HepG2 (cell line): ENCODE data around the gene CBR4. TPM values are rescaled to one million over a fixed set of nuclear protein-coding genes. Genes with fewer than 3 reads are reported as not detected.
A peak's percentile ranks its signal among the peaks of the same experiment; 100 is the strongest.

Experiments
- ATAC-seq: fragments of 200-7000 bp; cut with Tn5 transposase; 3 replicates; pipeline ENCODE4 v1.9.1; 2020; ENCODE audit warnings: mild to moderate bottlenecking, moderate library complexity
- BruUV-seq: library from RNA; stranded (reverse); fragments of 400-500 nt; replicated peaks from 2 replicates; lab custom pipeline; 2021; lab: Mats Ljungman, UMichigan
- CTCF ChIA-PET: fragments of 300-600 bp; formaldehyde crosslinking; extraction: SDS; loops from one replicate; lab custom pipeline; 2021; ENCODE audit warnings: low total read pairs, inconsistent platforms, low intra/inter-chr PET ratio; lab: Yijun Ruan, JAX
- POLR2A ChIA-PET: fragments of 350-600 bp; sonication (Branson Sonifier 250); formaldehyde crosslinking; loops from one replicate; lab custom pipeline; 2020; ENCODE audit warnings: antibody characterized with exemption, inconsistent platforms; lab: Yijun Ruan, JAX
- DNase-seq: peaks from one replicate; pipeline ENCODE4 v3.0.0-alpha.2; 2015; ENCODE audit warnings: low spot score
- FAIRE-seq: peaks from 3 replicates; lab custom pipeline; 2011; peaks lifted over from hg19 to GRCh38; lab: Jason Lieb, UNC
- H2AFZ ChIP-seq: one replicate; pipeline ENCODE4 v1.6.1; 2011; ENCODE audit warnings: low read length, inconsistent platforms
- H3K27ac ChIP-seq: fragments of 300-600 bp; 3 replicates; pipeline ENCODE4 v1.8.0; 2011; ENCODE audit warnings: mixed run types, mild to moderate bottlenecking, mixed read lengths, low read length, inconsistent platforms; ENCODE audit not compliant: insufficient read depth; ENCODE audit errors: extremely low read length
- H3K27me3 ChIP-seq, 2 experiments: fragments of 200-600 bp in 1 of 2; 2 replicates in 1 of 2; 3 replicates in 1 of 2; pipeline versions ENCODE4 v1.6.0 to v1.8.0; 2011; ENCODE audit warnings: low read length in 2 of 2, mild to moderate bottlenecking in 2 of 2, moderate library complexity in 2 of 2, inconsistent platforms in 1 of 2; ENCODE audit not compliant: insufficient read depth in 2 of 2, control insufficient read depth in 1 of 2
- H3K36me3 ChIP-seq, 2 experiments: fragments of 200-600 bp in 1 of 2; replicated peaks in 1 of 2; 2 replicates in 1 of 2; 3 replicates in 1 of 2; pipeline versions ENCODE4 v1.5.1 to v1.8.0; 2011; ENCODE audit warnings: low read length in 2 of 2, inconsistent platforms in 1 of 2; ENCODE audit not compliant: insufficient read depth in 2 of 2, control insufficient read depth in 1 of 2
- H3K4me1 ChIP-seq: 2 replicates; pipeline ENCODE4 v1.5.1; 2012; ENCODE audit warnings: low read length, inconsistent platforms; ENCODE audit not compliant: insufficient read depth
- H3K4me2 ChIP-seq: 2 replicates; pipeline ENCODE4 v1.6.0; 2011; ENCODE audit warnings: low read depth, low read length, inconsistent platforms
- H3K4me3 ChIP-seq, 3 experiments: fragments of 200-600 bp in 1 of 3; sonication (generic), shearing (Covaris generic) in 1 of 3; replicated peaks in 1 of 3; 2 replicates each; pipeline ENCODE4 v1.5.1; 2011 to 2016; ENCODE audit warnings: low read length in 3 of 3, inconsistent platforms in 2 of 3, low read depth in 2 of 3, mild to moderate bottlenecking in 2 of 3, control low read depth in 1 of 3, mixed read lengths in 1 of 3; ENCODE audit not compliant: insufficient read depth in 1 of 3
- H3K79me2 ChIP-seq: one replicate; pipeline ENCODE4 v1.6.1; 2011; ENCODE audit warnings: low read length, inconsistent platforms; ENCODE audit not compliant: insufficient read depth
- H3K9ac ChIP-seq: 2 replicates; pipeline ENCODE4 v1.6.0; 2011; ENCODE audit warnings: mild to moderate bottlenecking, low read depth, low read length, inconsistent platforms; ENCODE audit not compliant: insufficient read depth
- H3K9me3 ChIP-seq: 2 replicates; pipeline ENCODE4 v1.5.1; 2012; ENCODE audit warnings: mild to moderate bottlenecking, low read length
- H4K20me1 ChIP-seq: 2 replicates; pipeline ENCODE4 v1.6.0; 2011; ENCODE audit warnings: inconsistent platforms, mild to moderate bottlenecking, low read length, moderate library complexity; ENCODE audit not compliant: insufficient read depth
- CHCHD3 ChIP-seq: sonication (generic); formaldehyde crosslinking; IDR thresholded peaks from 2 replicates; pipeline ENCODE4 v1.8.0; 2022; ENCODE audit warnings: mild to moderate bottlenecking, missing genetic modification reagents, moderate library complexity
- CREB3 ChIP-seq: sonication (generic); formaldehyde crosslinking; IDR thresholded peaks from 2 replicates; pipeline ENCODE4 v1.5.0; 2020; ENCODE audit warnings: missing genetic modification reagents
- DZIP1 ChIP-seq: sonication (generic); formaldehyde crosslinking; IDR thresholded peaks from 2 replicates; pipeline ENCODE4 v1.5.0; 2020; ENCODE audit warnings: mild to moderate bottlenecking, missing genetic modification reagents
- GMEB1 ChIP-seq: sonication (generic); formaldehyde crosslinking; IDR thresholded peaks from 2 replicates; pipeline ENCODE4 v1.5.1; 2020; ENCODE audit warnings: missing genetic modification reagents, mild to moderate bottlenecking, borderline replicate concordance
- HOXA5 ChIP-seq: sonication (generic); formaldehyde crosslinking; IDR thresholded peaks from 2 replicates; pipeline ENCODE4 v1.4.0; 2020; ENCODE audit warnings: missing genetic modification reagents
- KDM5A ChIP-seq: fragments of 200-600 bp; sonication (generic); IDR thresholded peaks from 2 replicates; pipeline ENCODE4 v1.7.0; 2018; ENCODE audit warnings: antibody characterized with exemption, mild to moderate bottlenecking, low read length, borderline replicate concordance
- MIXL1 ChIP-seq: IDR thresholded peaks from 2 replicates; pipeline ENCODE4 v1.6.1; 2016
- MXD4 ChIP-seq: IDR thresholded peaks from 2 replicates; pipeline ENCODE4 v1.6.1; 2016; ENCODE audit warnings: mild to moderate bottlenecking, missing biosample characterization, missing genetic modification reagents
- NFYC ChIP-seq: IDR thresholded peaks from 2 replicates; pipeline ENCODE4 v1.6.1; 2016; ENCODE audit warnings: missing genetic modification reagents, missing compliant biosample characterization
- USF2 ChIP-seq, 2 experiments: sonication (generic) in 1 of 2; formaldehyde crosslinking in 1 of 2; IDR thresholded peaks; 2 replicates each; pipeline versions ENCODE4 v1.5.1 to v1.6.1; 2011 to 2020; ENCODE audit warnings: borderline replicate concordance in 1 of 2, low read depth in 1 of 2, low read length in 1 of 2, mild to moderate bottlenecking in 1 of 2, missing genetic modification reagents in 1 of 2, moderate library complexity in 1 of 2
- ZNF557 ChIP-seq: sonication (generic); formaldehyde crosslinking; IDR thresholded peaks from 2 replicates; pipeline ENCODE4 v1.4.0; 2020; ENCODE audit warnings: missing genetic modification reagents
- ZNF572 ChIP-seq: sonication (generic); formaldehyde crosslinking; IDR thresholded peaks from 2 replicates; pipeline ENCODE4 v1.5.1; 2020; ENCODE audit warnings: mild to moderate bottlenecking, missing genetic modification reagents
- WGBS: methylation state at CpG from one replicate; pipeline ENCODE4 v1.1.6; 2017; ENCODE audit warnings: low lambda C conversion rate; 5-methylcytosine and 5-hydroxymethylcytosine counted together
- in situ Hi-C: cut with HindIII; loops from 2 replicates; pipeline ENCODE4 v1.10.0; 2017; ENCODE audit warnings: low pct_unique_long_range_greater_than_20kb; ENCODE audit not compliant: extremely low pct_ligation_motif_present
- intact Hi-C: fragments of 100-400 bp; cut with micrococcal nuclease; formaldehyde crosslinking; loops from one replicate; pipeline ENCODE4 v1.10.0; 2022; ENCODE audit not compliant: unreplicated experiment
- polyA plus RNA-seq, 8 experiments: library from polyadenylated mRNA; depleted of rRNA in 3 of 8; stranded (reverse) in 7 of 8; unstranded in 1 of 8; fragments of >200 nt; fragmentation: Illumina TruSeq in 4 of 8; extraction: Trizol in 4 of 8; gene quantifications; 2 replicates each; pipeline versions ENCODE4 v1.2.1 to v1.2.3, GENCODE V29; 2011 to 2016; ENCODE audit warnings: low read depth in 4 of 8, missing spikeins in 1 of 8, mixed read lengths in 1 of 8; ENCODE audit not compliant: insufficient read depth in 1 of 8
- total RNA-seq, 5 experiments: library from RNA; depleted of rRNA; stranded (reverse); fragments of >200 nt; fragmentation: Illumina TruSeq; extraction: Trizol; gene quantifications; 2 replicates each; pipeline ENCODE4 v1.2.3, GENCODE V29; 2016; ENCODE audit warnings: low read depth in 1 of 5

CBR4 gene
- total and polyA plus RNA-seq, 2 of the 13 experiments (the other 11 are each of a cell fraction or from before 2014, with no cell fraction given): 7.3 to 20.7 TPM

- peak; percentile 65 for ATAC-seq
- TF ChIP-seq CREB3 (CRISPR knock-in tag) (peak; percentile 71; the same call in 1 of the 2 replicates), USF2 (IDR thresholded peaks at IDR 0.05; ENCODE audit: low read depth, low read length) (no peak), USF2 (CRISPR knock-in tag; IDR thresholded peaks at IDR 0.05; ENCODE audit: borderline replicate concordance) (no peak), GMEB1 (CRISPR knock-in tag) (no peak), KDM5A (peak; percentile 26; the same call in 1 of the 2 replicates), HOXA5 (CRISPR knock-in tag) (no peak), DZIP1 (CRISPR knock-in tag) (0 out of 2 replicates have a peak, but pooled peaks have one; percentile 63), ZNF557 (CRISPR knock-in tag) (no peak), MIXL1 (CRISPR knock-in tag) (0 out of 2 replicates have a peak, but pooled peaks have one; percentile 41), NFYC (CRISPR knock-in tag) (no peak), MXD4 (CRISPR knock-in tag) (no peak), CHCHD3 (0 out of 2 replicates have a peak, but pooled peaks have one; percentile 16), ZNF572 (CRISPR knock-in tag) (peak; percentile 9; the same call in 1 of the 2 replicates)
Observed at GRCh38 chr4:169009286-169010124, 550 bp downstream of the CBR4 start.

More at GRCh38 chr4:169009286-169010124, 550 bp downstream of the CBR4 start:
- CTCF ChIA-PET: no interaction called here
- peak overlapping the region; percentile 68 to 96 (median 75) for H3K4me3 ChIP-seq
- H3K4me1 ChIP-seq: peaks cover 79% of the 10 kb centered on the region
- H3K79me2 ChIP-seq: peaks cover 22% of the 10 kb centered on the region
- peak overlapping the region; percentile 90 for H3K27ac ChIP-seq
- H3K4me2 ChIP-seq: peak overlapping the region; percentile 87
- H3K9me3 ChIP-seq: no peaks in the 10 kb centered on the region
- BruUV-seq: TSS peak; percentile 80
- POLR2A ChIA-PET: interaction anchor here (0.6 to 2.1 kb wide), 35 partner anchors 7 to 1018 kb away, joined by 3 to 20 read pairs (median 4); no protein-coding TSS in a partner anchor
- H4K20me1 ChIP-seq: no peaks in the 10 kb centered on the region
- FAIRE-seq (no peak), DNase-seq (peak; percentile 63)
- peaks cover 0 to 3% of the 10 kb centered on the region in 2 experiments; a peak in 1 of 5 replicates for H3K27me3 ChIP-seq
- no peak overlapping the region for H2AFZ ChIP-seq
- under 1% methylated on average over 24 of the region's 44 CpGs for WGBS
- H3K36me3 ChIP-seq: no peaks in the 10 kb centered on the region; a peak in 2 of 5 replicates
- H3K9ac ChIP-seq: peak overlapping the region; percentile 92
- intact Hi-C loops: loop anchor here (1.0 to 10.0 kb wide), 3 partner anchors 73 to 555 kb away; no protein-coding TSS in a partner anchor
- in situ Hi-C loops: loop anchor here (10.0 kb wide), 2 partner anchors 85 to 475 kb away; no protein-coding TSS in a partner anchor
